Activated CD4-positive, alpha-beta T cell treated with anti-CD3 and anti-CD28 coated beads, Interleukin-2, Interleukin-4, amounts not matched to agents 100 ng/mL and 50 ng/mL, durations not matched to agents 16 hours and 8 hours (primary cell): ENCODE measurements around the gene SH3BP5L.

Experiments
- DNase-seq: peaks from one replicate; pipeline ENCODE4 v3.0.0-alpha.2; 2020; ENCODE audit warnings: low spot score

SH3BP5L gene

DNA sequence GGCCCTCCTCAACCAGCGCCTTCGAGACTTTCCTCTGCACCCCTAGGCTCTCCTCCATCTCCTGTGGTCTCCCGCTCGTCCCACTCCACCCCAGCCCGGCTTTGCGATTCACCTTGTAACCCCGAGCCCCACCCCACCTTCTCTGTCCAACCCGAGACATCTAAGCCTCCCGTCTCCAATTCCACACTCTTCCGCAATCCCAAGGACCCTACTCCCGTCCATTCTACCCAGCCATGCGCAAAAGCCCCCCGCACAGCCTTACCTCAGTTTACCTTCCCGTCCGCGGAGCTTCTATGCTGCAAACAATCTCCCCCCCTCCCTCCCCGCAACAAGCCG, 174 bp downstream of the SH3BP5L start:
- no peak for DNase-seq

DNA sequence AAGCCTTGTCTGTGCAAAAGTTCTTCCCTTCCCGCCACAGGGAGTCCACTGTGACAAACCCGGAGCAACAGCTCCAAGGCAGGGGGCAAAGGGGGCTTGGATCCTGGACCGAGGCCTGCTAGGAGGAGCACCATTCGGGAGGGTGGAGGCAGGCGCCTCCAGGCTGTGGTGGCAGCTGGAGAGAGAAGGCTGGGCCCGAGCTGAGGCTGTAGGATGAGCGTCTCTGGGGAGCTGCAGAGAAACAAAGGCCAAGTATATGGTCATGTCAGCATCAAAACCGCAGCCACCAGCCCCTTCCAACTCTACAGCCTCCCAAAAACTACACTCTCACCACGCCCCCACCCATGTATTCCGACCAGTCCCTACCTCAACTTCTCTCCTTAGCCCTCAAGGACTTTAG, 579 bp downstream of the SH3BP5L start:
- DNase-seq: no peak

DNA sequence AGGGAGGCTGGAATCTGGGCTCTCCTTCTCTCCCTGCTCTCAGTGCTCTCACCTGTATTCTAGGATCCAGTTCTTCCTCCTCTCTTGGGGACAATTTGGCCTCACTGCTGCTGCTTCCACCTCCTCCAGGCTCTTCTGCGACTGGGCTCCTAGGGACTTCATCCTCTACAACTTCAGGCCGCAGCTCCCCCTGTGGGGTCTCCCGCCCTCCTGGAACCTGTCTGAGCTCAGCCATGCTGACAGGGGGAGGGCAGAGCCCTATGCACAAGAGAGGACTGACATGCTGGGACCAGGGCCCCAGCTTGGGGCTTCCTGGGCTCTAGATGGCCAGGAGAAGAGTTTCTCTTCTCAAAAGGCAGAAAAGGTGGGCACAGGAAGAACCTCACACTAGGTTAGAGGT, 1.0 kb downstream of the SH3BP5L start:
- no peak for DNase-seq

DNA sequence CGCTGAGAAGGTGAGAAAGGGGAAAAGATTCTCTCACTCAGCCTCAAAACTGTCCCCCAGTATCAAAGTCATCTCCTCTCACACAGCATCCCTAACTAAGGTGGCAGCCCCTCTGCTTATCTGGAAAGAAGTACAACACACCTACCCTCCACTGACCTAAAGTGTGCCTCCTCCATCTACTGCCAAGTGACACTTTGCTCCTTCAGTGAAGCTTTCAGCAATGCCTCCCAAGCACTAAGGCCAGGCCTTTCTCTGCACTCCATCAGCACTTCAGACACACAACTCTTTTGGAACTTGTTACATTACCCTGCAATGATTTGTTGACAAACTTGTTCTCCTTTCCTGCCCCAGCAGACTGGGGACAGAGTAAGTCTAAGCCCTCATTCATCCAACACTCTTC, 1.4 kb downstream of the SH3BP5L start:
- DNase-seq: no peak

DNA sequence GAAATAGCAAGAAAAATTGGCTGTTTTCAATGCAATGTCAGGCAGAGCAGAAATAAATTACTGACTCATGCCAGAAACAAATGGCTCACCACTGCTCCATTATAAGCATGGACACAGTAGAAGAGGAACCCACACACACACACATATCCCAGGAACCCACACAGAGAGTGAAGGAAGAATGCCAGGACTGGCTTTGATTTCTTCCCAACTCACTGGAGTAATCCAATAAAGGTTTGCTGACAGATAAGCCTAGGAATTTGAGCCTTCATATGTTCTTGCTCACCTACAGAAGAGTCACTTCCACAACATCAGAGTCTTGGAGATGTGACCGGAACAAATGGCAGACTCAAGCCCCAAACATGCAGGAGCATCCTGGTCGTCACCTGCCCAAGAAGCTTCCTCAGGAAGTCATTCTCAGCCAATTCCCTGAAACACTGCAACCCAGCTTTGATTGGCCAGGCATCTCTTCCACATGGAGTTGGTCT, 2.2 kb downstream of the SH3BP5L start:
- no peak for DNase-seq

DNA sequence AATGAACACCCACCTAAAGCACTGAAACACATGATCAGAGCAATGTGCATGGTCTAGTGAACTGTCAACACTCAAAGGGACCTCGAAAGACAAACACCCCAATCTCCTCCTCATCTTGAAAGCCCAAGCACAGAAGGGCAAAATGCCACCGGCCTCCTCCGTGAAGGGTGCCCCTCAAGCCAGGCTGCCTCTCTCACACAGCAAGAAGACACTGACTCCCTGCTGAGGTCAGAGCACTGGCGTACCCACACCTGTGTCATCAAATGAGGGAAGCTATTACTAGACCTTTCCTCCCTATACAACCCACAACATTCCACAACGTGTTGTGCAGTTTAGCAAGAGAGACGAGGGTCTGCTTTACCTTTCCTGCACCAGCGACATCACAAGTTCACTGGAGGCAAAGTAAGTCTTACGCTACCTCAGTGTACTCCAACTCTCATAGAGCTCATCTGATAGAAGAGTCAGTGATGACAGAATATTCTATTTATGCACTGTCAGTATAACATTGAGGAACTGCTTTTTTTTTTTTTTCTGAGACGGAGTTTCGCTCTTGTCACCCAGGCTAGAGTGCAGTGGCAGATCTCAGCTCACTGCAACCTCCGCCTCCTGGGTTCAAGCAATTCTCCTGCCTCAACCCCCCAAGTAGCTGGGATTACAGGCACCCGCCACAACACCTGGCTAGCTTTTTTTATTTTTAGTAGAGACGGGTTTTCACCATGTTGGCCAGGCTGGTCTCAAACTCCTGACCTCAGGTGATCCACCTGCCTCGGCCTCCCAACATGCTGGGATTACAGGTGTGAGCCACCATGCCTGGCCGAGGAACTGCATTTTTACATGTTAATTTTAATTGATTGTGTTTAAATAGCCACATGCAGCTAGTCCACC, 3.3 kb downstream of the SH3BP5L start:
- no peak for DNase-seq

DNA sequence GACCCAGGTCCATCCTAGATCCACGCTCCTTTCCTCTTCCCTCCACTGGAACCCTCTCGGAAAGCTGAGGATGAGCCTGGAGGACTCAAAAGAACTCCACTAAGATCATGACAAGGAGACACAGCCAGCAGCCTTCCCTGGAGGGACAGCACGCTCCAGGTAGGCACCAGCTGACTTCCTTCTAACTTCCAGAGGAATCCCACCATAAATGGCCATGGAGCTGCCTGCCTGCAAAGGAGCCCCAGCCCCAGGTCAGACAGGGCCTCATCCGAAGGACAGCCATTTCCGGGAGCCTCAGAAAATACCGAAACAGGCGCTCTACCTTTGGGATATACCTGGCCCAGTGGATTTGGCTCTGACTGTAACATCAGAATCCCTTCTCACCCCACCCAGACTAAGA, 4.1 kb downstream of the SH3BP5L start:
- no peak for DNase-seq

DNA sequence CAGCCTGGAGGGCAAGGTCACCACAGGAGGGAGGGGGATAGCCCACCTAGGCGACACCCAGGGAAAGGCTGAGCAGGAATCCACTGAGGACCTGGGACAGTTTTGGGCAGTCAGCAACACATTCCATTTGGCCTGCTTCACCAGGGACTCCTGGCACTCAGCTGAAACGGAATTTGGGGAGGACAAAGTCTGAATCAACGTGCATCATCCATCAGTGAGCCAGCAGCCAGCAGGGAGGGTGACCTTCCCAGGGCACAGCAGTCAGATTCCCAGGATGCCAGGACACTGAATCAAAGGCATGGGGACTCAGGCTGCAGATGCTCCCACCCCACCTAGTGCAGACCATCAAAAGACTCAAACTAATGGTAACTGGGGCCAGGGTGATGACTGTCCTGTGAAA, 4.6 kb downstream of the SH3BP5L start:
- DNase-seq: no peak

DNA sequence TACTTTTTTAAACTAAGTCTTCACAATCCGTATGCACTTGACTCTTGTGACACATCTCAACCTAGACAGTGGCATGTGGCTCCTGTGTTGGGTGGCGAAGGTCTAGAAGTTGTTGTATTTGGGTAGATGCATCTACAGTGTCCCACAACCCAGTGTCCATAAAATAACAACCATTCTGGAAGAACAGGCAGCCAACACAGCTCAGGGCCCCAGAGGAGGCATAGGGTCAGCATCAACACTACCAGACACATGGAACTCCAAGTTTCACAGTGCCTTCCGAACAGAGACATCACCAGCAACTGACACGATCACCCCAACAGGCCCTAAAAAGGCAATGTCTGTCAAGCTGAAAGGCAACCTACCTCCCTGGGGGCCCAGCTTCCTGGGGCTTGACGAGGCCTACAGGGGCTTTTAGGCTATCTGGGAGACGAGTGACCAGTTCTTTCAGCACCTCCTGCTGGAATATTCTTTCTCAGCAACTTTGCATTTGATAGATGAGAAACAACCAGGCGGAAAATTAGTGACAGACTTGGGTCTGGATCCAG, 5.6 kb downstream of the SH3BP5L start:
- DNase-seq: no peak

DNA sequence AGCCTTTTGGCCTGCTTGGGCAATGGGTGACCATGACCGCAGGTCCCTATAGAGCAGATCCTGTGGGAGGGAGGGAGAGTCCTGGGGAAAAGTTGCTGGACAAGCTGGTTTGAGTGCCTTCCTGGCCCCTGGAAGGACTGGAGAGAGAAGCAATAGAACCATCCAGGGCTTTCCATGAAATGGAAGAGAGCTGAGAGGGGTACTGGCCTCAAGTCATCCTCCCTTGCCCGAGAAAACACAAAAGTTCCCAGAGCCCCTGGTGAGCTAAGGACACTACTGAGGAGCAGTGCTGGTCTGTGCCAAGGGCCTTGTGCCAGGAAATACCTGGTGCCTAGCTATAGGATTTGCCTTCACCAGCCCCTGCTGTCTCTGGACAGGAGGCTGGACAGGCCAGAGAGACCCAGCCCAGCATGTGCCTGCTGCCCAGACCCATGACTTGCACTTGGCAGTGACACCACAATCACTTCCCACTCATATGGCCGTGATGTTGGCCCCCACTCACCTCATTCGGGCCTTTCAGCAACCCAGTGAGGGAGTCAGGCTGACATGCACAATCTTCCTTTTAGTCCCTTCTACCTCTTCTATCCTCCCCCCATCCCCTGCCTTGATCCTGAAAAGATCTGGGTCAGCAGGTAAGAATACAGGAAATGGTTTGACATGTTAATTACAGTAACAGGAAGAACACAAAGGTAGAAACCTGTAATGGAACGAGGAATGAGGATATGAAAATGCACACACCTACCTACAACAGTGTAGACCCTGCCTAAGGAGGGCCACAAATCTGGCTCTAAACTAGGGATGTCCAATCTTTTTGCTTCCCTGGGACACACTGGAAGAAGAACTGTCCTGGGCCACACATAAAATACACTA, 7.0 kb downstream of the SH3BP5L start:
- no peak for DNase-seq

DNA sequence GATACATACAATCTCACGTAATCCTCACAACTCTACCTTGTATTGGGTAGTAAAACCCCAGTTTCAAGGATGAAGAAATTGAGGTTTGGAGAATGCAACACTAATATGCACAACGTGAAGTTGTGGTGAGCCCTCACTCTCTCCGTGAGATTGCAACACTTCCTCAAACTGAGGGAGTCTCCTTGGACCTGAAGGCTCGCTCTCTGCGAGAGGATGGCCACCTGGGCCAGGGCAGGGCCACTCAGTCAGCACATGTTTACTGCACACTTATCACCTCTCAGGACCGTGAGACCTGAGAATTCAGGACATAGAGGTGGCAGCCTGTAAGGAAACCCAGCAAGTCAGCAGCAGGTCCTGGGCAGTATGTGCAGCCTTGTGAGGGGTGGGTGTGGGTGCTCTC, 8.7 kb downstream of the SH3BP5L start:
- DNase-seq: no peak

DNA sequence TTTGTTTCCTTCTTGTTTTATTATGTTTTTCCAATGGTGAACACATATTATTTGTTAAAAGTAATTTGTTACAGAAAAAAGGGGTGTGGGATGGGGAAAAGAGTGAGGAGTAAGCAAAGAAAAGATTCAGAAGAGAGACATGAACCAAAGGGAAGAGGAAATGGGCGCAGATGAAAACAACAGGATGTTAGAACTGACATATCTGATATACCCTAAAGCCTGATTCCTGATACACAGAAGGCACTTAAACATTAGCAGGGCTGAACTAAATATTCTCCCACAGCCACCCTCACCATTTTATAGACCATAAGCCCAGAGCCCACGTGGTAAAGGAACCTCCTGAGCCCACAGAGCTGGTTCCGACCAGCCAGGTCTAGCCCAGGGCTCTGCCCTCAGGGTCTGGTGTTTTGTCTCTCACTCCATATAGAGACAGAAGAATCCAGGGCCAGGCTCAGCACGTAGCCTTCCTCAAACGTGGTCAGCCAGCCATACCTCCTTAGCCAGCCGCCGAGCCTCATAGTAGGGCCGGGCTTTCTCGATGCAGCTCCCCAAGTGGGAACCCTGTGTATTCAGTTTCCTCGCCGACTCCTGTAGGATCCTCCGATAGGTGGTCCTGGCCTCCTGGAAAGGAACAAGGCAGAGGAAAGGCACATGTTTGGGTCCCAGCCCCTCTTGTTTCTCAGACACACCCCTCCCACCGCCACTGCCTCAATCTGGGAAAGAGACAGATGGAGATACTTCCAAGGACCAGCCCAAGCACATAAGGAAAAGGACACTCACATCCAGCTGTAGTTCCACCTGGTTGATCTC, 9.5 kb downstream of the SH3BP5L start:
- no peak for DNase-seq

DNA sequence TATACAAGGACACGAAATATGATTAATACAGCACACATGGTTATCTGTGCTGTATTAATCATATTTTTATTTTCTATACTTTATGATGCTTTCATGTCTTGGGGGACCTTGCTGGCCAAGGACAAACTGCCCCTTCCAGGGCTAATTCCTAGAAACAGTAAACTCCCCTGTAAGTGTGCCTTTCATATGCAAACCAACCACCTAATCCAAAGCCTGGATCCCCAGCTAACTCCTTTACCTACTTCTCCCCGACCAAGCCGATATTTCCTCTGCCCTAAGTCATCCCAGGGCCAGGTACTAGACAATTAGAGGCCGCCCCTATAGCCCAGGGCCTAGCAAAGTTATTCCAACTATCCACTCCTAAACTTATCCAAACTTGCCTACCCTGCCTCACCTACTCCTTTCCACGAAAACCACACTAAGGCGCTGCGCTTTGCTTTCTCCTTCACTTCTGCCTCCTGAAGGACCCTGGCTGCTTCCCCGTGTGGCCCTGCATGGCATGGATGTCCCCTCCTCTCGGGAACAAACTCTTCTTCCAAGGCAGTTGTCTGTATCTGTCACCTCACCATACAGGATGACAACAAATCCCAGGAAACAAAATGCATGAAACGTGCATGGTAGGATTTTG, 10.2 kb downstream of the SH3BP5L start:
- DNase-seq: no peak

DNA sequence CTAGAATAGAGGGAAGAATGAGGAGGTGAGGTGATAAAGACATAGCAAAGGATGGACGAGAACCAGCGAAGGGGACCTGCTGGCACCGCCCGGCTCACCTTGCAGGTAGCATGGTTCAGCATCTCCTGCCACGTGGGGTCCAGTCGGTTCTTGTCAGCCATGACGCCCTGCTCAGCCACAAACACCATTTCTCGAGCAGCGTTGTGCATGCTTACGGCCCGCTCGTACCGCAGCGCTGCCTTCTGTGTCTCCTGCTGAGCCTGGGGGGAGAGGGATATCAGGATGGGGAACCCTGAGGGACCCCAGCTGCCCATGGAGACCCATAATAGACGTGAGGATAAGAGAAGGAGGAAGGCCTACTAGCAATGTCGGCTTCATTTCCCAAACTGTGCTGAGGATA, 11.4 kb downstream of the SH3BP5L start:
- no peak for DNase-seq

DNA sequence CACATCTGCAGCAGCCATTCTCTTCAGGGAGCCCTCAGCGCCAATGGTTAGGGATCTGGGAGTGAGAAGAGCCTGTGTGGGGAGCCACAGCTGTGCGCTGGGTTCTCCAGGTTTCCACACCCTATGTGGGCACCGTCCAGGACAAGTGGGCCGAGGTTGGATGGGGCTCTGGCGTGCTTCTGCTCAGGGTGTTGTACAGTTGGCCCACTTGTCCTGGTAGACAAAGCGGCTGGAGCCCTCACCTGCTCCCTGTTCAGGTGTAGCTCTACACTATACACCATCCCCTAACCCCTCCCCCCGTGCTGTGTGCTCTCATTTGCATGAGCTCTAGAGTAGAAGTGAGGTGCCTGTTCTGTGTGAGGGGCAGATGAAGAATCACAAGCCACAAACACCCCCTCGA, 12.2 kb downstream of the SH3BP5L start:
- DNase-seq: no peak

DNA sequence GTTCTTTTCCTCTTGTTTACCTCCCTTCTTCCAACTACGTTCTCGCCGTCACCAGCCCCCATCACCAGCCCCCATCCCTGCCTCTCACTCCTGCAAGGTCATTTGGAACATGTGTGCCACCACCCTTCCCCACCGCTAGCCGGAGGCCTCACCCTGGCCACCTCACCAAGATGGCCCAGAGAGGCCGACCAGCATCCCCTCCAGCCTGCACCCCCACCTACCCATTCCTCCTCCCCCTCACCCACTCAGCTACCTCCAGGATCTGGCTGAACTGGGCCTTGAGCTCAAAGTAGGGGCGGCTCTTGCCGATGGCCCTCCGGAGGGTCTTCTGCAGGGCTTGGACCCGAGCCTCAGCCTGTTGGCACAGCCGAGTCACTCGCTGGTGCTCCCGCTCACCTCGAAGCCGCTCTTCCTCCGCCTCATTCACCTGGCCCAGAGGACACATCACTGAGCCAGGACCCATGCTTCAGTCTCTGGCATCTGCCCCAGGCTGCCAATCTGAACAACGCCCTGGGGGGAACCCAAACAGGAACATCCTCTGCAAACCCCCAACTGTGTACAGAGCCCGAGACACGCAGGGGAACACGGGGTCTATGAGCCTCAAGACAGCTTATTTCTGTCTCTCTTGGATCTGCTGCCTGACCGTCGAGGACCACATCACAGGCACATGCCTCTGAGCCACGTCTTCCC, 12.8 kb downstream of the SH3BP5L start:
- no peak for DNase-seq

DNA sequence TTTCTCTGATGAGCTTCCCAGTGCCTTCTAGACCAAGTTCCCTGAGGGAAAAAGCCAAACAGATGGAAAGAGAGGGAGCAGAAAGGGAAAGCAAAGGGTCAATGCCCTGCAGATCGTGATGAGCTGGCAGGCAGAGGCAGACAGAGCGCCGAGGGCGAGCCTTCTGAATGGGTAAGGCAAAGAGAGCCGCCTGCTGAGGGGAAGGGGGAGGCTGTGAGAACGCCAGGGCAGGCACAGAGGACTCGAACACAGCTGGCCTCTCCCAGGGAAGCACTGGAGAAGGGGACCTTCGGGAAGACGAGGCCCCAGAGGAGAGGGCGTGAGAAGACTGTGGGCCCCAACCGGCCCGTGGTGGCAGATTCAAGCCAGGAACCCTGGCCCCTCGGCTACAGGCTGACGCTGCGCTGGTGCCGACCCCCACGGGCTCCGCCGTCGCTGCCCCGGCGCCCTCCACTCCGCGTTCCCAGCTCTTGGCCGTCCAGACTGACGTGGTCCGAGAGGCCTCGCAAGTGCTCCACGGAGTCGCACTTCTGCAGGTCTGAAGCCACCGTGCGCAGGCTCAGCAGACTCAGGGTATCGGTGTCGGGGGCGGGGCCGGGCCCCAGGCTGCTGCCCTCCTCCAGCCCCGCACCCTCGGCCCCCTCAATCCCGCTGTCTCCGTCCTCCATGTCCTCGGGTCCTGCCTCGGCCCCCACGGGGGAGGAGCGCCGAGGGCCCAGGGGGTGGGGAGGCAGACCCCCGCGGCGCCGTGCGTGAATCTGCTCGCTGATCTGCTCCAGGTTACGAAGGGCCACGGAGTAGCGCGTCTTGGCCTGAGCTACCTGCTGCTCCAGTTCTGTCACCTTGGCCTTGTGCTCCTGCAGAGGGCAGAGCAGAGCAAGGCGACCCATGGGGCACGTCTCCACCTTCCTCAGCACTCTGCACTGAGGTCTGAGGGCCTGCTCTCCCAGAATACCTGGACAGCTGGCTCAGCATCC, 13.9 kb downstream of the SH3BP5L start:
- no peak for DNase-seq

DNA sequence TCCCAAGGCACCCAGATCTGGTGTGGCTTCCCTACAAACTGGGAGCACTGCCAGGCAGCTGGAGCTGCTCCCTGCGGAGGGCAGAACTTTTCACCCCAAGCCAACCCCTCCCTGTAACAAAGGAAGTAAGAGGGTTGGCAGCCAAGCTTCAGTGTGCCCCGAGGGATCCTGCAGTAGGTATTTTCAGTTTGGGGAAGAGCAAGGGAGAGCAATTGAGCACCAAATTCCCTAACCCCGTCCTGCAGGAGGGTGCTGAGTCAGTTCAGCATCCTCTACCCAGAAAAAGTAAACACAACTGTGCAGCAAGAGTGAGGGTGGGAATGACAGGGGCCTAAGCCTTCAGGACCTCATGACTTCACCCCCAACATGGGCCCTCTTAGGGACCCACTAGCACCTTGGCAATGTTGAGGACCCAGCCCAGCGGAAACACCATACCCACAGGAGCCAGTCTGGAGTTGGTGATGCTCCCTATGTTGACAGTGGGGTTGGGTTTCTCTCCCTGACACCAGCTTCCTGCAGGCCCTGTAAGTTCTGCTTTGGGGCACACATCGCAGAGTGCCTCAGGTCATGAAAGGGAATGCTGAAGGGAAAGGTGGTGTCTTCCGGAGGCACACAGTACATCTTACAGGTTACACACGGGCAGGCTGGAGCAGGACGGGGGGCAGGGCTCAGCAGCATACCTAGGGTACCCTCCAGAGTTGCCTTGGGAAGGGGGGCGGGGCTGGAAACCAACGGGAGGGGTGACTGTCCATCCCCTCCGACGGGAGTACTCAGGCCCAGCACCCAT, 14.8 kb downstream of the SH3BP5L start:
- no peak for DNase-seq
